NCI-H2081 treated with DMSO at 0.1 percent for 48 hours (cell line): ENCODE results near the gene PAPSS2.

Experiments used
- DNase-seq: peaks from one replicate; lab custom pipeline; 2025; lab: John Stamatoyannopoulos, UW

The PAPSS2 gene

GRCh38 chr10:87671139-87671815 is 11.6 kb downstream of the PAPSS2 start:
- DNase-seq = no peak

- no peak for DNase-seq
Measured at GRCh38 chr10:87672551-87672950, 12.9 kb downstream of the PAPSS2 start.

- DNase-seq = no peak
Measured at GRCh38 chr10:87674943-87675342, 15.3 kb downstream of the PAPSS2 start.

- no peak for DNase-seq
Measured at GRCh38 chr10:87675396-87676376, 16.0 kb downstream of the PAPSS2 start.

GRCh38 chr10:87677595-87677994 is 17.9 kb downstream of the PAPSS2 start:
- no peak for DNase-seq

GRCh38 chr10:87678302-87678701 is 18.6 kb downstream of the PAPSS2 start:
- DNase-seq = no peak

GRCh38 chr10:87683356-87683755 is 23.7 kb downstream of the PAPSS2 start:
- no peak for DNase-seq

- DNase-seq = no peak
Measured at GRCh38 chr10:87684001-87684638, 24.4 kb downstream of the PAPSS2 start.

- DNase-seq = no peak
Measured at GRCh38 chr10:87685832-87686574, 26.3 kb downstream of the PAPSS2 start.

- DNase-seq = no peak
Measured at GRCh38 chr10:87691506-87692070, 31.9 kb downstream of the PAPSS2 start.

- no peak for DNase-seq
Measured at GRCh38 chr10:87692956-87693484, 33.3 kb downstream of the PAPSS2 start.

GRCh38 chr10:87694011-87694794 is 34.5 kb downstream of the PAPSS2 start:
- DNase-seq = no peak

- DNase-seq = no peak
Measured at GRCh38 chr10:87695074-87695473, 35.4 kb downstream of the PAPSS2 start.

GRCh38 chr10:87696922-87697745 is 37.5 kb downstream of the PAPSS2 start:
- DNase-seq = no peak

GRCh38 chr10:87700031-87700796 is 40.5 kb downstream of the PAPSS2 start:
- no peak for DNase-seq

- DNase-seq = no peak
Measured at GRCh38 chr10:87702260-87702972, 42.7 kb downstream of the PAPSS2 start.

- no peak for DNase-seq
Measured at GRCh38 chr10:87702973-87703294, 43.3 kb downstream of the PAPSS2 start.

GRCh38 chr10:87703771-87704170 is 44.1 kb downstream of the PAPSS2 start:
- no peak for DNase-seq
